DOHH2 (cell line): Measurements from ENCODE around the gene BANP.

ENCODE experiments used
- CTCF ChIP-seq: fragments of 200-600 bp; sonication (generic); IDR thresholded peaks from one replicate; pipeline ENCODE4 v1.5.1; 2014; ENCODE audit warnings: antibody characterized with exemption, mild to moderate bottlenecking, low read depth, low read length; ENCODE audit not compliant: poor library complexity, severe bottlenecking
- EZH2phosphoT487 ChIP-seq: fragments of 200-600 bp; sonication (generic); IDR thresholded peaks from 2 replicates; pipeline ENCODE4 v1.6.1; 2017; ENCODE audit warnings: borderline replicate concordance, mild to moderate bottlenecking, antibody characterized with exemption, low read length, moderate library complexity, mixed read lengths

DNA sequence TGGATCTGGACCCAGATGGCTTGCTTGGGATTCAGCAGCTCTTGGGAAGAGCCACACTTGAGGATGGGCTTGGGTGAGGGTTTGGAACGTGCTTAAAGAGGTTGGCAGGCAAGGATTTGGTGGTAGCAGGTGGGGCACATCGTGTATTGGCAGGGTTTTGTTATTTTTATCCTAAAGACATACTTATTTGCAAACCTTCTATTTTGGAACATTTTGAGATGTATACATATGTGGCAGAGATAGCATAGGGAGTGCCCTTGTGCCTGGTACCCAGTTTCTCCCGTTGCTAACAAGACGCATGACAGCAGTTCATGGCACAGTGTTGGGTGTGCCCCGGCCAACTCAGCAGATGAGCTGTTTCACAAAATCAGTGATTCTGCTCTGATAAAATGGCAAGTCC, 9.1 kb downstream of the BANP start:
- TF ChIP-seq CTCF (no peak), EZH2phosphoT487 (no peak)
